Islet precursor cell (in vitro differentiated cells): ENCODE data around the gene FRMD4B.
"Not testable (repeated sequence)": the region's sequence is repeated elsewhere in the genome, so short reads cannot be mapped to it uniquely, and the experiment has no call there.

Source experiments
- DNase-seq: peaks from one replicate; pipeline ENCODE4 v3.0.0-alpha.2; 2018

The FRMD4B gene

DNA sequence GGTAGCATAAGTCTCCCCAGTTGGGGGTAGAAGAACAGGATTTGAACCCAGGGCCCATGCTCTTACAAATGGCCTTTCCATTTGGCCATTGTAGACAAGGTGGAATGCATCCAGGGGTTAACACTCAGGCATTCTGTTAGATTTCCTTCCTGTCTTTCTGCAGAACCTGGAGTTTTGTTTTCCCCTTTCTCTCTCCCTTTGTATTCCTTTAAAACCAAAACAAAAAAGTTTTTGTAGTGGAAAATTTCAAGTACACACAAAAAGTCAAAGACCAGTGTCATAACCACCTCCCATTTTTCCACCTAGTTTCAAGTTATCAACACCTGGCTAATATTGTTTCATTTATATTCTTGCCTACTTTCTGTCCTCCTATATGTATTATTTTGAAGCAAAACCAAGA, 26.0 kb downstream of the FRMD4B start:
- DNase-seq: no peak

DNA sequence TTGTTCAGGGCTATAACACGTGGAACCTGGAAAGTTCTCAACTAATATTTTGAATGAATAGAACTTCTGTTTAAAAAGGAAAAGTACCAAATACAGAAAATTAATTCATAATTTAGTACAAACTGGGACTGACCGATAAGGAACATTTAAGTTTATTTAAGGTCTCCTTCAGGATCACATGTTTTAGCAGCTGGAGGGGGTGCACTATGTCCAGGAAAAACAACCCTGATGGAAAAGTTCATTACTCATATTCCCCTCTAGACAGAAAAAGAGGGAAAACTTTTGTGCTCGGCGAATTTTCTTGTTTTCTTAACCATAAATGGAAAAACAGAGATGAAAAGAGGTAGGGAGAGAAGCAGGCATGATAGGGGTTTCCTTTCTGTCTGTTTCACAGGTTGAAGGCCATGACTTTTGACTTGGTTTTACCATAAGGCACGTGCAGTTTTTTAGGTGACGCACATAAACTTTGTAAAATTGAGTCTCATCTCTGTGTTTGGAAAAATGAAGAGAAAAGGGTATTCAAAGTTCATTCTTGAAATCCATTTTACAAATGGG, 26.5 kb downstream of the FRMD4B start:
- DNase-seq: no peak

DNA sequence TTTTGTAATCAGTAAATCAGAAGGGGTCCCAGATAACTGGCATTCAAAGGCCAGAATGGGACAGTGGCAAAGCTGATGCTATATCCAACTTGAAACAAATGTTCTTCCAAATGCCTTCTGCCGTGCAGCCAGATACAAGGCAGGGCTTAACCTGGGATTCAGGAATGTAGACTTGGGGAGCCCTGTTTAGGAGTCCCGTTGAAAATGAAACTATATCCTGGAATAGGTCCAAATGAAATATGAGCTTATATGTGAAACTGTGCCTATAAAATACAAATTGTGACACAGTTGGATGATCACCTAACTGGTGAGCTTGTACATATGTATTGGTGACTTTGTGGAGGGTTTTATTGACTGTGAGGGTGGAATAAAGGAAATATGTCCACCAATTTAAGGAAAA, 28.7 kb downstream of the FRMD4B start:
- DNase-seq: no peak

DNA sequence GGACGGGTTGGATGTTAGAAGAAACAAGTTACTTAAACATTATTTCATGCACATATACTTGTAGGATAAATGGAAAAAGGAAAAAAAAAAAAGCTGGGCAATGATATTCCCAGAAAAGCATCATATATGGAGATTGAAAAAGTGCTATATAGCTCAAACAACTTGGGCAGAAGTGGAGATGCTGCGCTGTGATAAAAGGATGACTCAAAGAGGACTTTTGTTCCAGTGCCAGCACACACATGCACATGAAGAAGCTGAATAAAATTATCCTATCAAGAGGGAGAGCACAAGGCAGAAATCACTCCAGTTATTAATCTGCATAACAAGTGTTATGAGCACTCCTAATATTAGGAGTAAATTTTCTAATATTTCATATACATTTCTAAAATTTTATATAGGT, 30.9 kb downstream of the FRMD4B start:
- no peak for DNase-seq

DNA sequence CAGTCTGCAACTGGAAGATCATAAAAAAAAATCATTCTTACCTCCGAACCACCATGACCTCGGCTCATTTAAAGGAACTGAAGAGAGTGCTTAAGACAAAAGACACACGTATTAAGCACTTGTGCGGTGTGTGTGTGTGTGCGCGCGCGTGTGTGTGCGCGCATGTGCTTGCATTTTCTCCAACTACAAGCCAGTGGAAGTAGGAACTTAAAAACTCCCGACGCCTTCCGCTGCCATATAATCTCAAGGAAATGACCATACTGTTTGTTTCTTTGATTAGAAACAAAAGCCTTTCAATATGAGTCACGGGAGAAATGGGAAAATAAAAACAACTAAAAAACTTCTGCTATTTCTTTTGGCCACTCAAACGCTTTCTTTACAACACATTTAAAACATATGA, 32.4 kb downstream of the FRMD4B start:
- no peak for DNase-seq

DNA sequence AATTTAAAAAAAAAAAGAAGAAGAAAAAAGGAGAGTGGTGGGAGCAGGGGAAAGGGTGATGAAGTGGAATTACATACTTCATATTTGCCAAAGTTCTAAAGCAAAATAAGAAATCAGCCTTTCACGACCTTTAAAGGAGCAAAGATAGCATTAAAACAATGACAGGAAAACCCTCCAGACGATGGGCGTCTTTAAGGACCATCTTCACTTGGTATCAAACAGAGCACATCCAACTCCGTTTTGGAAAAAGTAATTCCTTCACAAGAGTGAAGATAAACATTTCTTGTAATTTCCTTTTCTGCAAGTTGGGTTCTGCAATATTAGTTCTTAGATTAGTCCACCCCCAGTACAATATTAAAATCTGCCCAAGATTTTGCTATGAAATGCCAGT, 32.8 kb downstream of the FRMD4B start:
- DNase-seq: no peak

DNA sequence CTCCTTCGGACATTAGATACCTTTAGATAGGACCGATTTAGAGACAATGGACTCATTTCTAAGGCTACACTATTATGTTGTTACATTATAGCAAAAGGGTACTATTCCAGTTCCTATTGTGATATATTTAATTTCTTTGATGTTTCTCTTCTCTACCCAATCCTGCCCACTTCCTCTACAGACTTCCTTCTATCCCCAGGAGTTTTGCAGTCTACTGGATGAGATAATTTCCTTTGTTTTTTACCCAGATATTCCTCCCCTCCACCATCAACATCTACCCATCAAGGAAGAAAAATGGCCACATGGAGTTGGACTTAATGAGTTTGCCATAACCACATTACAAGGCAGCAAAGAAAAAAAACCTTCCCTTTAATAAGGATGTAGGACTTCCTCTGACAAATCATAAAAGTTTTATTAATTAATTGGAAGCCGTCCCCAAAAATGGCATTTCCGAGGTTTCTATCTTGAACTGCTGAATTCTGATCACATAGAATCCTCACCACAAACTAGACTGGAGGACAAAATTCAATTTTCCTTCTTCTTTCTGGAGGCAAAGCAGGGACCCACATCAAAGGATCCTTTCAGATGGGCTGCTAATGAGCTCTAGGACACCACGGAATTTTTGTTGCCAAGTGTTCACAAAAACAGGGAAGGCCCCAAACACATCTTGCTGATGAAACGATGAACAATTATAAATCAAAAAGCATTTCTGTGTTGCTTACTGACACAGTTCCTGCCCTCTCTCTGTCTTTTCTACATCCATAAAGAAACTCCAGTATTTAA, 33.4 kb downstream of the FRMD4B start:
- DNase-seq: no peak

DNA sequence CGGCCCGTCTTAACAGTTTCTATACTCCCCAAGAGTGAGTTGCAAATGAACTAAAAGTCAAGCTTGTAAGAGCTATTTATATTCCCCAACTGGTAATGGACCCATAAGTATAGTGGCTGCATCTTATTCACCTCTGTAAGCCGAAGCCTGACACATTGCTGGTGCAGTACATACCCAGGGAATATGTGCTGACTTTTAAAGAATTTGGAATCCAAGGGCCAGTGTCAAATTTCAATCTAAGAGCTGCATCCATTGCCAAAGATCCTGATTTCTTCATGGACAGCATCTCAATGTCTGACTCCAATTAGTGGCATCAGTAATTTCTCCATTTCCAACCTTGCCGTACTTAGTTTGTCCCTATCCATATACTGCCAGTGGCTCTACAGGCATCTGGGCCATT, 42.0 kb downstream of the FRMD4B start:
- DNase-seq: no peak

DNA sequence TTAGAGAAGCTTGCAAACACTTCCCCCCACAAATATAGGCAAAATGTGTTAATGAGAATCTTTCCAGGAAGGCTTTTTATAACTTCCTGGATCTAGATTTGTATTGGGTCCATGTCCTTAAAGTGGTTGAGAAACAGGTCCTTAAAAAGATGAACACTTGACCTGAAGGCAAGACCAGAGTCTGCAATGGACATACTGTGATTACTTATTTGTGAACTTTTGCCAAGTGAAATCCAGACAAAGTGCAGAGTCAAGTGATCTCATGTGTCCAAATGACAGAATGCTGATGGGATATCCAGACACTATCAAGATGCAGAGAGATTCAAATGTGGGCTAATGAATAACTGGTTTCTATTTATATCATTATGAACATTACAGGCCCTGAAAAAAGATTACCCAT, 43.8 kb downstream of the FRMD4B start:
- no peak for DNase-seq

DNA sequence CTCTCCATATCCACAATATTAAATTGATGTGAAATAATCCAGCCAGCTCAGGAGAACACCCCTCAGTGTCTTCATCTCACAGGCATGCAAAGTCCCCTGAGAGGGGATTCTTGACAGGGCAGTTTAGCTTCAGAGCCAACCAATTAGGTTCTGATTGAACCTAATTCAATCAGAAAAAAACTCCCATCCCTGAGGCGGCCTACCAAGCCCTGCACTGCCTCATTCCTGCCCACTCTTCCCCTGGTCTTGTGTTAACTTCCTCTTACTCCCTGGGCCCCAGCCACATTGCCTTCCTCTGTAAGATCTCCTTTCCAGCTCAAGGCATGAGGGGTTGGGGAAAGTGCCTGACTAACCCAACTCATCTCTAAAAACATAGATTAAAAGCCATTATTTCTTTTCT, 46.1 kb downstream of the FRMD4B start:
- no peak for DNase-seq

DNA sequence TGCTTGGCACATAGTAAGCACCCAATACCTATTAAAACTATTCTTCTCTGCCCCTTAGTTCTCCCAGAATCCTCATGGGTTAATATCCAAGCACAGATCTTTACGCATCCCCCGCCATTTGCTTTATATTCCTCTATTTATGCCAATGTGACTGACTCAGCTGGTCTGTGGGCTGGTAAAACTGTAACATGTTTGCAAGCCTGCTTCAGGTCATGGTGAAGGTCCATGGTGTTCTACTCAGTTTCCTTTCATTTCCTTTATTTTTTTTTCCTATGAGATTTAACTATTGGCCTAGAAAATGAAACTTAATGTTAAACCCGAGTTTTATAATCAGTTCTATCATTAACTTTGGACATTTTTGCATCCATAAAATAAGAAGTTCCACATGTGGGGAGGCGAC, 47.0 kb downstream of the FRMD4B start:
- DNase-seq: no peak

DNA sequence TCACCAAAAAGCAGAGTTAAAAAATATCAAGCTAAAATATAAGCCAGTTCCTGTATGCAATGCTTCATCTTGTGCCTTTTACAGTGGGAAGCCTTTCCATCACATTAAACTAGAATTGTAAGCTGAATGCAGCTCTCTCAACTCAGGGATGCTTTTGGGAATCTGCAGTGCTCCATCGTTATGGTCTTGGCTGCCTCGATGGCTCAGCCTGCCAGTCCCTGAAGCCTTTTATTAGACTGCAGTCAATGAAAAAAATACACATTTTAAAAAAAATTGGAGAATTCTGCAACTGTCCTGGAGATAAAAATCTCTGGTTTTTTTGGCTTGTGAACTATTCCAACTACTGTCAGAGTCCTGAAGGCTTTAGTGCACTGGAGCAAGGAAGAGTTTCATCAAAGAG, 53.0 kb downstream of the FRMD4B start:
- no peak for DNase-seq

DNA sequence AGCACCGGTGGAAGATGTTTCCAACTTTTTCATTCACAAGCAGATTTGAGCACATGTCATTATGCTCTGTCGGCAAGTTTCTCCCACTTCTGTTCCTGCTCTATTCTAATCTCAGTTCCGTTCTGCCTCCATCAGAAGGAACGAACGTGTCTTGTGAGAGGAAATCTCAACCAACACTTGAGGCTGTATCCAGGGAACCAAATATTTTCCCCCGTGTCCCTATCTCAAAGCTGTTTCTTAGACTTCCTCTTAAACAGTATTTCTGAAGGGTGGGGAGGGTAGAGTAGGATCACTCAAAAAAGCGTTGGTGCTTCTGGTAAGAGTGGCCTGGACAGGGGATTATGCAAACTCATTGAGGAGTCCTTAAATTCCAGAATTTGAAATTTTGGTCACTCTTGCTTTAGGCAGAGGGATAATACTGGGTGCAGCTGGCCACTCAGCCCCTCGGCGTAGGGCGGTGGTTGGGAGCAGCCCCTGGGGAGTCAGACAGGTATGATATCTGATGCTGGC, 54.9 kb downstream of the FRMD4B start:
- DNase-seq: no peak

DNA sequence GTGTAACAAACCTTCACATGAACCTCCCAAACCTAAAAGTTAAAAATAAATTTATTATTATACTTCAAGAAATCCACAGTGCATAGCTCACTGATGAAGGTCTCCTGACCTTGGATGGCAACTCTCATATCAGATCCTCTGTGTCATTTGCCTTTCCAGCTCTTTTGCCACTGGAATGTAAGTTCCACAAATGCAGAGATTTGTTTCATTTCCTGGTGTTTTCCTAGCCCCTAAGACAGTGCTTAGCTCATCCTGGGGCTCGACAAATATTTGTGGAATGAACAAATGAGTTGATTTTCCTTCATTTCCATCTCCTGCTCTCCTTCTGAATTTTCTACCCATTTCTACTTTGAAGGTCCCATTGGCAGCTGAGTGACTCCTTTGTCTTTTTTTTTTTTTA, 56.0 kb downstream of the FRMD4B start:
- DNase-seq: no peak

DNA sequence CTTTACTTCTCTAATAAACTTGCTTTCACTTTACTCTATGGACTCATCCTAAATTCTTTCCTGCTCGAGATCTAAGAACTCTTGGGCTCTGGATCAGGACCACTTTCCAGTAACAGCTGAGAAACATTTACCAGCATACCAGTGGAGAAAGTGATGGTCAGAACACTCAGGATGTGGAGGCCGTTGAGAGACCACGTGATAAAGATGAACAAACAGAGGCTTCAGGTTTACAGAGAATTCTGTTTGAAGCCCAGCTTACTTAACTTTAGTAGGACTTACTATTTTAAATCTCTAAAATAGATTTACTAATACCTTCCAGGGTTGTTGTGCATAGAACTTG, 57.0 kb downstream of the FRMD4B start:
- no peak for DNase-seq

DNA sequence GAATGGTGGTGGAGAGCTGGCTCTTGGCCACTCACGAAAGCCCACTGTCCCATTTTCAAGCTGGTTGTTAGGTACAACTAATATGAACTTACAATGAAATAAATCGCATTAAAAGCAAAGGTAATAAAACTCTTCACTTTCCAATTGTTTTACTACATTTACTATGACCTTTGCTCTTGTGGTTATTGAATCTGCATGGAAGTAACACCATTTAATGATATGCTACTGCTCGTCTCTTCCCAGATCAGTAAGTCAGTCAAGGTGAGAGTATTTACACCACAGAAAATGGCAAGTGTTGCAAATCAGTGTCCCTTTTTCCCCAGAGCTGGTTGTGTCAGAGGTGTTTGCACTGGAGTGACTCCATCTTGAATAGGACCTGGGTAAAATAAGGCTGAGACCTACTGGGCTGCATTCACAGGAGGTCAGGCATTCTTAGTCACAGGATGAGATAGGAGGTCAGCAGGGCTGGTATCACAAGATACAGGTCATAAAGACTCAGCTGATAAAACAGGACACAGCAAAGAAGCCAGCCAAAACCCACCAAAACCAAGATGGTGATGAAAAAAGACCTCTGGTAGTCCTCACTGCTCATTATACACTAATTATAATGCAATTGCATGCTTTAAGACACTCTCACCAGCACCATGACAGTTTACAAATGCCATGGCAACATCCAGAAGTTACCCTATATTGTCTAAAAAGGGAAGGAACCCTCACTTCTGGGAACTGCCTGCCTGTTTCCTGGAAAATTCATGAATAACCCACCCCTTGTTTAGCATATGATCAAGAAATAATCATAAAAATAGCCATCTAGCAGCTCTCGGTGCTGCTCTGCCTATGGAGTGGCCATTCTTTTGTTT, 57.6 kb downstream of the FRMD4B start:
- no peak for DNase-seq

DNA sequence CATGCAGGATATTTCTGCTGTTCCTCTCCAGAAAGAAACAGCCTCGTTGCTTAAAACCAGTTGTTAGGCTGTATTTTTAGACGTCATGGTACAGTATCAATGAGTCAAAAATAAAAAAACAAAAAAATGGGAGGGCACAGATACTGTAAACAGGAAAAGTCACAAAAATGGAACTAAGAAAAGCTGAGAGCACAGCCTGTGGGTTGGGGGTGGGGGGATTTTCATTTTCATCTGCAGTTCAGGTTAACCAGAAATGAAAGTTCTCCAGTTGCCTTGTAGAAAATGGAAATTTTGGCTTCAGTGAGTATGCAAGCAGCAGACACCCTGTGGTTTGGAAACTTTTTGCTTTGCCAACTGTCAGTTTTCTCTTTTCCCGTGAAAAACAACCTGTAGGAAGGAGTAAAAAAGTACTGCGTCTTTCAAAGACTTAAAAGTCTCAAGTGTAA, 59.0 kb downstream of the FRMD4B start:
- DNase-seq: no peak

DNA sequence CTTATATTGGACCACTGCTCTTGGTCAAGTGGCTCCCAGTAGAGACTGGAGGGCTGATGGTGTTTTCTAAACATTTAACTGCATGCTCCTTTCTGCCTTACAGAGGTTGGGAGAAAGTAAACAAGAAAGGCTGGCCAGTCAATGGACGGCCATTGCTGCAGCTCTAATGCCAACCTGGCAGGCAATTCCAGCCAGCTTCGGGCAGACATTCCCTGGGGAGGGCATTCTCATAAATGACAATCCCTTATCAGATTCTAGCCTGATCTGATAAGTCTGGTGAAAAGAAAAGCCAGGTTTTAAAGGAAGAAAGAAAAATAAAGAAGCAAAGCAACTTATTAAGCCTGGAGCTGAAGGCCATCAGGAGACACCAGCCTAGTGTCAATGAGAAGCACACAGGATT, 60.7 kb downstream of the FRMD4B start:
- DNase-seq: no peak

DNA sequence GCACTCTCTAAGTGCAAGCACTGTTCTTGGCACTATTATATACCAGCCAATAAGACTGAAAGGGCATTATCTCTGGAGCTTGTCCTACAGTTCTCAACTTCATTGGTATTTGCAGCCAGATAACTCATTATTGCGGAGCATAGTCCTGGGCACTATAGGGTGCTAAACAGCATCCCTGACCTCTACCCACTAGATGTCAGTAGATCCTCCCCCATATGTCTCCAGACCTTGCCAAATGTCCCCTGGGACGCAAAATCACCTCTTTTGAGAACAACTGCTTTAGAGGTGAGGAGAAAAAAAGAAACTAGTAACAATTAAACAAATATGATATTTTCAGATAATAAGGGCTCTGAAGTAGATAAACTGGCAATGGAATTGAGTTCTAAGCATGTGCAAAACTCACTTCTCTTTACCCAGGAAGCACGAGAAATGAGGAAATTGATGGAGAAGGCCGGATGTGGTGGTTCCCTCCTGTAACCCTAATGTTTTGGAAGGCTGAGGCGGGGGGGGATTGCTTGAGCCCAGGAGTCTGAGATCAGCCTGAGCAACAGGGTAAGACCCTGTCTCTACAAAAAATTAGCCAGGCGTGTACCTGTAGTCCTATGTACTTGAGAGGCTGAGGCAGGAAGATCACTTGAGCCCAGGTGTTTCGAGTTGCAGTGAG, 61.4 kb downstream of the FRMD4B start:
- no peak for DNase-seq

DNA sequence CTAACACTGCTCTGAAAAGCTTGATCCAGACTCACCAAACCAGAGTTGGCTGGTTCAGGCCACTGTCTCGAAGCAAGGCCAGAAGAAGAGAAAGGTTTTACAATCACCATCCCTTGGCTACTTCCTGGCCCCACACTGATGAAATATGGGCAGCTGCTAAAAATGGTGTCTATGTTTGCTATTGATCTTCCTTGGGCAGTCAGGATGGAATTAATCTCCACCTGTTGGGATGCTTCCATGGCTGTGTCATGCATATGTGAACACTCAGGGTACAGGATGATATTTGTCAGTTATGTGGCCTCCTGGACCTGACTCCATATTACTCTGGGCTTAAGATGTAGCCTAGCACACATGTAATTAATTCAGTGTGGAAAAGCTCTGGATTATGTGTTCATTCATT, 61.9 kb downstream of the FRMD4B start:
- DNase-seq: no peak

DNA sequence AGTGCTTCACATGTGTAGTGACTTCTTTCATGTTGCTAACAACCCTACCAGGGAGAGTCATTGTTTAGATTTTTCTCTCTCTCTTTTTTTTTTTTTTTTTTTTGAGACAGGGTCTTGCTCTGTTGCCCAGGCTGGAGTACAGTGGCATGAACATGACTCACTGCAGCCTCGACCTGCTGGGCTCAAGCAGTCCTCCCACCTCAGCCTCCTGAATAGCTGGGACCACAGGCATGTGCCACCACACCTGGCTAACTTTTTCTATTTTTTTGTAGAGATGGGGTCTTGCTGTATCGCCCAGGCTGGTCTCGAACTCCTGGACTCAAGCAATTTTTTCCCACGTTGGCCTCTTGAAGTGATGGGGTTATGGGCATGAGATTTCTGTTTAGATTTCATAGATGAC, 63.4 kb downstream of the FRMD4B start:
- not testable (repeated sequence) for DNase-seq

DNA sequence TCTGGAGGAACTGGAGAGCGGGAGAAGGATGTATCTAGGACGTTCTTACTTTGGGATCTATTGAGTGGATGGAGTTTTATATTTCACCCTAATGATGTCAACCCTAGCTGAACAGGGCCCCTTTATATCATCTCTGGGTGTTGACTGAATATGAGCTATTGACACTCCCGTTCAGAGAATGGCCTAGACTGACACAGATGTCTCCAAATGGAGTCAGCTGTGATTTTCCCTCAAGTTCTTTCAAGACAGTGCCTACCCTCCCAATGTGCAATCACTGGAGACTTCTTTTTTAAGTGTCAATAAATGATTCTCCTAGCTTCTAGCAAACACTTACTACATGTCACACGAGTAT, 63.8 kb downstream of the FRMD4B start:
- no peak for DNase-seq
